HuH-7.5 (cell line): ENCODE data around the gene CEACAM3.
A peak's percentile ranks its signal among the peaks of the same experiment; 100 is the strongest.

Experiments used
- DNase-seq: peaks from one replicate; pipeline ENCODE4 v3.0.0; 2011; ENCODE audit warnings: low spot score

Gene CEACAM3

DNA sequence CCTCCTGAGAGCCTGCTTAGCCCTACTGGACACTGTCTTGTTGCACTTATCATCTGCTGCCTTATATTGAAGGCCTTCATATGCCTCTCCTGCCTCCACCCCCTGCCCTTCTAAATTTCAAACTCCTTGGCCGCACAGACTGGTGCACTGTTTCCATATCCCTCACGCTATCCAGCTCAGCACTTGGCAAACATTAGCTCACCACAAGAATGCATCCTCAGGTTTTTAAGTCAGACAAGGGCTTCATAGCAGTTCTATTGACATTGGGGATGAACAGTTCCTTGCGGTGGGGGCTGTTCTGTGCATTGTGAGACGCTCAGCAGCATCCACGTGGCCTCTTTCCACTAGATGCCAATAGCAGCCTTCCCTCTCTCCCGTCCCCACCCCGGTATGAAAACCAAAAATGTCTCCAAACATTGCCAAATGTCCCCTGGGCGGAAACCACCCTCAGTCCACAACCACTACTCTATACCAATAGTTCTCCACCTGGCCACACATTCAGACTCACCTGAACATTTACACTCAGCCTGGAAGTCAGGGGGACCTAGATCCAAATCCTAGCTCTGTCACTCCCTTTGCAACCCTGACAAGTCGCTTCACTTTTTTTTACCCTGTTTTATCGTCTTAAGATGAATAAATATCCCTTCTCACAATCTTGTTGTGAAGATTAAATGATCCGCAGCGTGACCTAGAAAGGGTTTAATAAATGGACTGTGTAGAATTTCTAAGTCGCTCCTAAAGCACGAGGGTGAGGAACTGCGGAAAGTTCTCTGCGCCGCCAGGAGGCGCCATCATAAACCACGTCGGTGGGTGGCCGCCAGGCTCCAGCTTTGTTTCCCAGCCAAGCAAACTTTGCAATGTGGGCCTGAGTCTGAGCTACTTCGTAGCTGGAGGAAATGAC is 3.6 kb upstream of the CEACAM3 start:
- peak; percentile 40 for DNase-seq

DNA sequence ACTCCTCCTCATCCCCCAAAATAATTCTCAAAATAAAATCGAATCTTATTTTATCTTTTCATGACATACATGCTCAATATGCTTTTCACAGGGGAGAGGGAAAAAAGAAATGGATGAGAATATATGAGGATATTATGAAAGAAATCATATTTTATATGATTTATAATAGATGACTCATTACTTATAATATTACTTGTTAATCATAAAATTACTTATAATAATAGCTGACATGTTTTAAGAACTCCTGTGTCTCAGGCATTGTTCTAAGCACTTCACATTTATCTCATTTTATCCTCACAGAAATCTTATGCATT is 3.0 kb upstream of the CEACAM3 start:
- DNase-seq = no peak

DNA sequence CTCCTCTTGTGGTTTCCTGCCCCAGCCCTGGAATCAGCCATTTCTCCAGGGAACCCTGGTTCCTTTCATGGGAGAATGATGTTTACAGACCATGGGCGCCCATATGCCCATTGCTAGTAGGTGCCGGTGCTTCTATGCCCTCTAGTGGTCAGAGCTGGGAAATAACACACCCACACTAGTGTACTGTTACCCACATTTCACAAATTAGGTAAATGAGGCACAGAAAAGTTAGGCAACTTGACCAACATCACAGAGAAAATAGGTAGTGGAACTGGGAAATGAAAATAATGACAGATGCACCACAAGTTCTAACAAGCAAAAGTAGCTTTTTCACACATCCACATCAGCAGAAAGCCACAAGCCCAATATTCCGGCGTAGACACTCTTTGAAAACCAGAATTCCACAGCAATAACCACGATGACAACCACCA is 1.3 kb upstream of the CEACAM3 start:
- DNase-seq = no peak

DNA sequence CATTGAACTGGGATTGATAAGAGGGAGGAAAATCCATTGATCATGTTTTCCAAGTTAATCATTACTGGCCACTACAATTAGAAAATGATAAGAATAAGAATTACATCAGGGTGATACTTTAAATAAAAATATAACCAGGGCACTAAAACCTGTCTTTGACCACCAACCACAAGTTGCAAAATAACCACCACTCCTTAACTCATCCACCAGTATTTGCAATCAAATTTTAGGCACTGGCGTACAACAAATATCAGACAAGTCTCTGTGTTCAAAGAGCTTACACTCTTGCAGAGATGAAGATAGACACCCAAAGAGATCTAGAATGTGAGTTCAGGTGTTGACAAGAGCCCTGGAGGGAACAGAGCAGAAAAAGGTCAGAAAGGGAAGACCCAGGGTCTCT is 514 bp downstream of the CEACAM3 start:
- no peak for DNase-seq

DNA sequence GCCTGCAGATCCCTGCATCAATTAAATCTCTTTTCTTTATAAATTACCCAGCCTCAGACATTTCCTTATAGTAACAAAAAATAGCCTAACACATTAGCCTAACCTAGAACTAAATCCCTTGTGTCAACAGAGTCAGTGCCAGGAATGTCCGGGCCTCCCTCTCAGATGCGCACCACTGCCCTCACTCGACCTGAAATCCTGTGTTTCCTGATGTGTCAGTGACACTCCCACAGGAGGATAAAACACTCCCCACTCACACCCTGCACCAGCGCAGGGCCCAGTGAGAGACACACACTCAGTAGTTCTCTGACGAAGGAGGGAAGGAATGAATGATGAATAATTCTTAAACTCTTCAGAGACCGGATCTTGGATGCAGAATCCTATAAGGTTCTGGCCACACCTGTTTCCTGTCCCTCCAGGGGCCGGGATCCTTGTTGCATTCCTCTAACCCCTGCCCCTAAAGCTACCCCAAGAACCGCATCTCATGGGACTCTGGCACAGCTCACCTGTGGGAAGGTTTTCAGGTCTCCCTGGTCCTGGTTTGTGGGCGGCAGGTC is 3.1 kb downstream of the CEACAM3 start:
- DNase-seq = no peak

DNA sequence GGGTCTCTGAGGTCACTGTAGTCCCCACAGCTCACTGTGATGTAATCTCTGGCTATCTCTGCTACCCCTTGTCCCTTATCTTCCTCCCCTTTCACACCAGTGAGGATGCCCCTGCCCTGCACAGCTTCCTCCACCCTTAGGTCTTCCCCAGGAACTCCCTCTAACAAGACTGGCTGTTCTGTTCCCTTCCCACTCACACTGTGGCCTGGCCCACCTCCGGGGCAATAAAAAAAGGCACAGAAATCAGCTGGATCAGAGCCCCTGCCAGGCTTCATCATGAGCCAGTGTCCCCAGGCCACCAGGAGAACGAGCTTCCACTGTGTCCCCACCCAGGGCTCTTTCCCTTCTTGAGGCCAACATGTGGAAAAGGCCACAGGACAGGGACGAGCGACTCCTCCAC is 4.6 kb downstream of the CEACAM3 start:
- DNase-seq = no peak

DNA sequence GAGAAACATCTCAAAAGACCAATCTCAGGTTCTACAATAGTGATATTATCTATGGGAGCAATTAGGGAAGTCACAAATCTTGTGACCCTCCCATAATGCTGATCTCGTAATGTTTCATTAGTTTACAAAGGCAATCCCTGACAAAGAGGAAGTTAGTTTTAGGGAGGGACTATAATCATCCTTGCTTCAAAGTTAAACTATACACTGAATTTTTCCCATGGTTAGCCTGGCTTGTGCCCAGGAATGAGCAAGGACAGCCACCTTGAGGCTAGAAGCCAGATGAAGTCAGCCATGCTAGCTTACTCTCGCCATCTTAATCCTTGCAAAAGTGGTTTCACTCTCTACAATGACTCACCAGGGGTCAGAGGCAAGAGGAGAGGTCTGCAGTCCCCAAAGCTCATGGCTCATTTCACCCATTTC is 5.4 kb downstream of the CEACAM3 start:
- DNase-seq = no peak

DNA sequence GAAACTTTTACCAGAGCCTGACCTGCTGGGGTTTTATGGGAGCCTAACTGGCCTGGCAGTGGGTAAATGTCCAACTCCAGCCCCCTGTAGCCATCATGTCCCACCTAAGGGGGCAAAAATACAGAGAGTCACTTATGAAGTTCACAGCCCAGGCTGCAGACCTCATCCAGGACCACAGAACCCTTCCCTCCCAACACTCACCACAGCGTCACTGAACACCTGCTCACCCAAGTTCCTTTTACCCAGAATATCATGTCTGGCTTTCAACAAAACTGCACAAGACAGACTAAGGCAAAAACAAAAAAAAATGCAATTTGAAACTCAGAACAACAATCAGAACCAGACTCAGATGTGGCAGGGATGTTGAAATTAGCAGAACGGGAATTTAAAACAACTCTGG is 6.4 kb downstream of the CEACAM3 start:
- DNase-seq = no peak

DNA sequence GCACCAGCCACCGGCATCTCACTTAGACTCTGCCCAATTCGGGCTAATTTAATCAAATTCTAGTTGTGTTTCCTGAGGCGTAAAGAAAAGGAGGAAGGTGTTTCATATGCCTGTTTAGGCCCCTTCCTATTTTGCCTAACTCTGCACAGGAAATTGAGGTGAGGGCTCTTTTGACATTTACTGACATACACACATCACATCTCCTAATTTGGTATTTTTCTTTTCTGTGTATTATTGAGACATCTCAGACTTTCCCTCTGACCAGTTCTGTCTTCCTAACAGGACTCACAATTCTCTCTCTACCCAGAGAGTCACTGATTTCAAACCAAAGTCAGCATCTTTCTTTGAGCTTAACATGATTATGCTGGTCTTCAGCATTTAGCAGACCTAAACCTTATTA is 7.9 kb downstream of the CEACAM3 start:
- DNase-seq = no peak

DNA sequence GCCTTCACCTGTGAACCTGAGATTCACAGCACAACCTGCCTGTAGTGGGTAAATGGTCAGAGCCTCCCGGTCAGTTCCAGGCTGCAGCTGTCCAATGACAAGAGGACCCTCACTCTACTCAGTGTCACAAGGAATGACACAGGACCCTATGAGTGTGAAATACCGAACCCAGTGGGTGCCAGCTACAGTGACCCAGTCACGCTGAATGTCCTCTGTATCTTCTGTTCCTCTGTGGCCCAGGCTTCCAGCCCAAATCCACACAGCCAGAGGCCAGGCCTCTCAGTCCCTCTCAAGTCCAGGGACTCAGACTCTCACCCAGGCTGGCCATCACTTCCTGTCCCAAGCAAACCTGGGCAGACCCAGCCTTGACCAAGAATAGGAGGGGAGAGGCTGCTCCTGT is 10.8 kb downstream of the CEACAM3 start:
- DNase-seq = no peak

DNA sequence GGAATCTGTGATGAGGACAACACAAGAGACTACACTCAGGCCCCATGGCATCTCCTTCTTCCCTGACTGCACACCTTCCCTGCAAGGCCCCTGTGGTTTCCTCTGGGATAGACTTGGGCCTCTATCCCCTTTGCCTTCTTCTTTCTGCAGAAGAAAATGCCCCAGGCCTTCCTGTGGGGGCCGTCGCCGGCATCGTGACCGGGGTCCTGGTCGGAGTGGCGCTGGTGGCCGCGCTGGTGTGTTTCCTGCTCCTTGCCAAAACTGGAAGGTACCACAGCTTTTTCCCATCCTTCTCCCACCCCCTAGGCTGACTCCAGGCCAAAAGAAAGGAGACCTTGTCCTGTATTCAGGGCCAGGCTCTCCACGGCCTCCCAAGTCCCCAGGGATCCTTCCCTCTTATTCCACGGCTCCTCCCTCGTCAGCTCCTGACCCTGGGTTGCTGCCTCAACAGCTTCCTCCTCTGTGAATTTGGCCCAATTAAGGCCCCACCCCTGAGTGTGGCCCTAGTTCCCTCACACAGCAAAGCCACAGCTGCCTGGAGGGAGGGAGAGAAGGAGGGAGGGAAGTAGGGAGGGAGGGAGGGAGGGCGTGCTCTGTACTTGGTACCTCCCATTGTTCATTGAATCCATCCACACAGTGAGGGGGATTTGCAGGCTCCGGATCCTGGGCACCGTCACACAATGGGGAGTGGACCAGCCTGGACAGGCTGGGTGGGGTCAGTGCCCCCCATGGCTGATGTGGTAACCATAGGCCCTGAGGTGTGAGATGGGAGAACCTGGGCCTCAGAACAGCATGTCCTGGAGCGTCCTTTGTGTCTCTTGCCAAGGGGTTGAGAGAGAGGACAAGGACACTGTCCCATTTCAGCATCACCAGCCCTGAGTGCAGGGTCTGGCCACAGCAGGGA is 12.5 kb downstream of the CEACAM3 start:
- DNase-seq = no peak

DNA sequence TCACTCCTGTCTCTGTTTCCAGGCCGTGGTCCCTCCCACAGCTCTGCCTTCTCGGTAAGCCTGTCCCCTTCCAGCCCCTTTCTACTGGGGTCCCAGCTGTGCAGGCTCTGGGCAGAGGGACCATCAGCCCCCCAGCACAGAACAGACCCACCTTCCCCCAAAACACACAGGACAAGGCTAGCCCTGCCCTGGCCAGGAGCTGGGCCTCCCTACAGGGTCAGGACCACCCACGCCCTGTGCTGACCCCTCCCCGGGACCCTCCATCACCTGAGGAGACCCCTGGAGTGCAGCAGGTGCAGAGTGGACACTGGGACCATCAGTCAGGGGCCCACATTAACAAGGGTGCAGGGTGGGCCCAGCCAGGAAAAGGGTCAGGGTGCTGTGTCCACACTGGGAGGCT is 13.9 kb downstream of the CEACAM3 start:
- DNase-seq = no peak

DNA sequence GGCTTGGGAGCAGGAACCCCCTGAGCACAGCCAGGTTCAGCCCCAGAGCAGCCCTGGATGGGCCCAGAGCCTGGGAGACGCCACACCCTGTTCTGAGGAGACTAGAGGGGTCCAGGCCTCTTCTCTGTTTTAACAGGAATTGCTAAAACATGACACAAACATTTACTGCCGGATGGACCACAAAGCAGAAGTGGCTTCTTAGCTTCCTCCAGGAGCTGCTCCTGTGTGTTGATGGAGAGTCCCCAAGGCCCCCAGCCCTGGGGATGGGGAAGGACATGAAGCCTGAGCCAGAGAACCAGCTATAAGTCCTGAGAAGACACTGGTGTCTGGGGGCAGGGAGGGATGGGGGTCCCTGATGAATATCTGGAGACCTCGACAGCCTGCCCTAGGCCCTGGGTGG is 14.6 kb downstream of the CEACAM3 start:
- no peak for DNase-seq

DNA sequence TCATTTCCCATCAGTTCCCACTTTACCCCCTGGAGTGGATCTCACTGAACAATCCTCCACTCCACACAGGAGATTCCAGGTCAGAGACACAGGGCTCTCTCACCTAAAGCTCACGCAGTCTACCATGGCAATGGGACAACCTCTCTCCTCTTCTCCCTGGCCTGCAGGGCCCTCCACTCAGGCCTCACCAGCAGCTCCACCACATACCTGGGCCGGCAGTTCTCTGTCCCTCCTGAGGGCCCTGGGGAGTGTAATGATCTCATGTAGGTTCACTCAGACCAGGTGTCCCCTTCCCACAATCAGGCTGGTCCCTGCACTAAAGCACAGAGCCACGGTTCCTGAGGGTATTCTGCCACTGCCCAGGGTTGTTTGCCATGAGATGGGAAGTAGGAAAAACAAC is 15.6 kb downstream of the CEACAM3 start:
- DNase-seq = no peak

DNA sequence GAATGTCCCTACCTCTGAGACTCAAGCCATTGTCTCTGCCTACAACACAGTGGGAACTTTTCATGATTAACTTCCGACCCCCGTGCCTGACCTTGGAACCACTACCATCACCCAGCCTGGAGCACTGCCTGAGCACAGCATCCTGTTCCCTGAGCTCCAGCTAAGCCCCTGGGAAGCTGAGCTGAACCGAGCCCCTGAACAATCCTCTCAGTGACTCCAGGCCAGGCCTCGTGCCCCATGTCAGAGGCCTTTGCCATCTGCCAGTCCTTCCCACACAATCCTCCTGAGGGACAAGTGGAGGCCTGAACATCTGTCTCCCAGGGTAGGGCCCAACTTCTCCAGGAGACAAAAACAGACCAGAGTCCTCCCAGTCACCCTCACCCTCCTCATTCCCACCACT is 17.5 kb downstream of the CEACAM3 start:
- DNase-seq = no peak

DNA sequence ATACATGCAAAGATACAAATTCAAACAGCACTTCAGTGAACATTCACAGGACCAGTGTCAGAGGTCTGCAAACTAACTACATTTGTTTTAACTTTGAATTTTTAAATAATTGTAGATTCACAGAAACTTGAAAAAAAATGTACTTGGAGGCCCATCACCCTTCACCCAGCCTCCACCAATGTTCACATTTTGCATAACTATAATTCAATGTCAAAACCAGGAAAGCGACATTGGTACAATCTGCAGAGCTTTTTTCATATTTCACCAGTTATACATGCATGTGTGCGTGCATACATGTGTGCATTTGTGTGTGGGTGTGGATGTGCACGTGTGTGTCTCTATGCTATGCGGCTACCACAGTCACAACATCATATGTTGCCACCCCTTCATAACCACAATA is 18.9 kb downstream of the CEACAM3 start:
- no peak for DNase-seq

DNA sequence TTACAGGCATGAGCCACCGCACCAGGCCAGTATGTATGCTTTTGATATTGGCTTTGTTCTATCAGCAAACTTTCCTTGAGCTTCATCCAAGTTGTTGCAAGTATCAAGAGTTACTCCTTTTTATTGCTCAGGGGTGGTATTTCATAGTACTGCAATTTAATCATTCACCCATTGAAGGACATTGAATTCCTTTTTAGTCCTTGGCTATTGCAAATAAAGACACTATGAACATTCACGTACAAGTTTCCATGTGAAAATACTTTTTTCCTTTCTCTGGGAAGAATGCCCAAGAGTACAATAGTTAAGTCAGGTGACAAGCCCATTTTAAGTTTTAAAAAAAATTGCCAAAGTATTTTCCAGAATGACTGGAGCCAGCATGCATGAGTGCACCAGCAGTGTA is 20.4 kb downstream of the CEACAM3 start:
- DNase-seq = no peak

DNA sequence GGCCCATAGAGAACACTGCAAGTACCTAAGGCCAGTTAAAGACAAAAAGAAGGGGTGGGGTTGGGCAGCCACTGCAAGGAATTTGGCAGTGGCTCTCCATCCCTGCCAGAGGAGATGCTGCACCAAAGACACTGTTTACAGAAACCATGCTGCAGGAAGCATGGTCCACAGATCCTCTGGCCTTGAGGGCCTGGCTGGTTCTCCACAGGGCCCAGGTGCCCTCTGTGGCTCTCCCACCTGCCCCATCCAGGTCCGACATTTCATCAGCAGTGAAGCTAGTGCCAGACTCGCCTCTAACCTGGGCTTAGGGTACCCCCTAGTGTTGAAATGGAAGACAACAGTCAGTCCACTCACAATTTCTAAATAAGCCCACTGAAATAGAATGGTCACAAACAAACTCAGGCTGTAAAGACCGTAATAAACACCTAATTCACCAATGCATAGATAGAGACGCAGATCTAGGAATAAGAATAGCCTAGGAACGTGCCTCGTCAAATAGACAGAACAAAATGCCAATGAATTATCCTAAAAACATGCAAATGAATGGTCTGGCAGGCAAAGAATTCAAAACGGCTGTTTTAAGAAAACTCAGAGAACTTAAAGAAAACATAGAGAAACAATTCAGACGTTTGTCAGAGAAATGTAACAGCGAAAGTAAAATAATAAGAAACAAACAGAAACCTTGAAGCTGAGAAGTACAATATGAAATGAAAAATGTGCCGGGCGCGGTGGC is 24.8 kb downstream of the CEACAM3 start:
- DNase-seq = peak; percentile 53

DNA sequence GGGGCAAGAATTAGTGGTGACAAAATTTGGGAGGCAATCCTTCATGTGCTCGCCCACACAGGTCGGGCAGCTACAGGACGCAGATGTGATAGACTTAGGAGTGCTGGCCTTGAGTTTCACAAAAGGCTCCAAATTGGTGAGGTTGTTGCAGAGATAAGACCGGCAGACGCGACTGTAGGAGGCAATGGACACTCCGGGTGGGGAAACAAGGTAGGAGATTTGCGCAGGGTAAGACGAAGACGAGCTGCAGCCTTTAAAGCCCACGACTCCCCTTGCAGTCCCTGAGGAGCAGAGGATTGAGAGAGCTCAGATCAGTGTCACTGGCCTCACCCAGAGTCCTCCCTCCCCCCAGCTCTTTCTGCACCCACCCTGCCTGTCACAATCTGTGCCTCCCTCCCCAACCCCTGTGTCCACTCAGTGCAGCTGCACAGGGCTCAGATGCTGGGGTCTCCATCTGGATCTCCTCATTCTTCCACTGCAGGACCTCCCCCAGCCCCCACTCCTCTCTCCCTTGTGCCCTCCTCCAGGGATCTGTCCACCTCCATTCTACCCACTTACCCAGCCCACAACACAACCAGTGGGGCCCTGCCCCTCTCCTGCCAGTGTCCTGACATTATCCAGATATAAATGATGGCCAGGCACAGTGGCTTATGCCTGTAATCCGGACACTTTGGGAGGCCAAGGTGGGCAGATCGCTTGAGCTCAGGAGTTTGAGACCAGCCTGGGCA is 41.8 kb downstream of the CEACAM3 start:
- no peak for DNase-seq

DNA sequence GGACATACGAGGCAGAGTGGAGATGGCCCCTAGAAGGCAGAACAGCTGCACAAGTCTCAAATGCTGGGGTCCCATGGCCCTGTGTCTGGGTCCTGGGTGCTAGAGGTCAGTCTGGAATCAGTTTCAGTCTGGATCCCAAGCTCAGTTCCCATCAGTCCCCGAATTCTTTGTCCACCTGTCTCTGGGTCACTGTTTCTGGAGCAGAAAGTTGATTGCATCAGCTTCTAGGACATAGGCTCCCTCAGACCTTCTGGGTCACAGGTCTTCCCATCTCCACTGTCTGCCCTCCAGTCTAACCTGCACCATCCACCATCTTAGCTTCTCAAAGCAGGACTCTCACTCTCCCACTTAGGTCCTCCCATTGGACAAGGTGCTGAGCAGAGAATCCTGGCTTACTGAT is 42.8 kb downstream of the CEACAM3 start:
- DNase-seq = no peak

DNA sequence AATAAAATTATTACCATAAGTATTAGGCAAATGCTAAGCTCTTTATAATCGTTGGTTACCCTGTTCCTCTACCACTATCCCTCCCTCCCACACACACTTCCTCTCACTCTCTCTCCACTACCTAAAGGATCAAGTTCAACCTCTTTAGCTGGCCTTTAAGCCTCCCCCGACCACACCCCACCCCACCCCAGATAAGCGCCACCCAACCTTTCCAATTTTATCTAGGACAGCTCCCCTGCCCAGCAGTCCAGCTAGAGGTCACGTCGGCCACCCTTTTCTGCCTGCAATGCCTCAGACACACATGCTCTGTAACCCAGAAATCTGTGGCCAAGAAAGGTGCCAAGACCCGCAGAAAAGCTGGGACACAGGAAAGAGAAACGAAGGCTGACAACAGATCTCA is 47.0 kb downstream of the CEACAM3 start:
- DNase-seq = no peak

DNA sequence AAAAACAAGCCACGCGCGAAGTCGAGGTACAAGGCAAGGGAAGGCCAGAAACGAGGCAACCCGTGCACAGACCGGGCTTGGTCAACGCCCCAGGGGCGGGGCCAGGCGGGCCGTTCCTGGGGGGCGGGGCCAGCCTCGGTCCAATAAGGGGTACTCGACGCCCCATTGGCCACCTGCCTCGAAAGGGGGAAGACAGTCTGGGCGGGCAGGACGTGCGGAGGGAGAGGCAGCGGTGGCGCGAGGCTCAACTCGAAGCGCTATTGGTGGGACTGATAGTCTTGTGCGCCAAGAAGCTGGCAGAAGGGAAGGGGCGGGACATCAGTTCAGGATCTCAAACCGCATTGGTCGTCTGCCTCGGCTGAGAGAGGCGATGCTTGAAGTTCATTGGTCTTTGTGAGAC is 48.2 kb downstream of the CEACAM3 start, which contains the start of gene LYPD4:
TSS of gene LYPD4 (minus strand) at position 83 of the 400 bp plus-strand sequence. CDS start 5,398 bp downstream, outside the sequence.
- DNase-seq = no peak
